HG02759 (cell line): ENCODE measurements around the gene DSC2.

ENCODE experiments used
- ATAC-seq: cut with Tn5 transposase; IDR thresholded peaks from one replicate; pipeline ENCODE4 v1.9.1; 2021; ENCODE audit warnings: mild to moderate bottlenecking, moderate library complexity; ENCODE audit not compliant: unreplicated experiment

The DSC2 gene

GRCh38 chr18:31099450-31100230 lies 2.6 kb downstream of the DSC2 start:
- no peak for ATAC-seq

DNA sequence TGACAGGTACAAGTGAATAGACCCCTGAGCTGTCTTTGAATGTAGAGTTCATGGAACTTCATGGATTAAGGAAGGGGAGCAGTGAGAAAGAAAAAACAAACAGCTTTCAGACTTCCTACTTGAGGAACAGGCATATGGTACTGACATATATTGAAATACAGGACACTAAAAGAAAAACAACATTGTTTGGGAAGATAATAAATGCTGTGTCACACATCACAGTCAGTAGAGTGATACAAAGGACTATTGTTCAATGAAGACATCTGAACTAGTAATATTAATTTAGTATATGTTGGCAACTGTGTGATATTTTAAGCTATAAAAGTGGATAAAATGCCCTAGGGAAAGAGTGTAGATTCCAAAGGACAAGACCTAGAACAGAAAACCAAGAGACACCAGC lies 3.3 kb downstream of the DSC2 start:
- ATAC-seq = no peak

- no peak for ATAC-seq
These were observed 4.6 kb downstream of the DSC2 start for GRCh38 chr18:31097666-31098065.

- ATAC-seq = no peak
These were observed 8.3 kb downstream of the DSC2 start for GRCh38 chr18:31093880-31094279.

DNA sequence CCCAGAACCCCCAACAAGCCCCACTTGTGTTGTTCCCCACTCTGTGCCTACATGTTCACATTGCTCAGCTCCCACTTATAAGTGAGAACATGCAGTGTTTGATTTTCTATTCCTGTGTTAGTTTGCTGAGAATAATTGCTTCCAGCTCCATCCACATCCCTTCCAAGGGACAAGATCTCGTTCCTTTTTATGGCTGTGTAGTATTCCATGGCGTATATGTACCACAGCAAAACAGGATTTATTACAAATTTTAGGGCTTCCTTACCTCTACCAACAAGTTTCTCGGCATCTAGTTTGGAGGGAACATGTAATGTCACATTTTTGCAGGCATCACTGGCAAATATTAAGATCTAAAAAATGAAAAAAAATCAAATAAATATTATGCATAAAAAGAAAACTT lies 8.9 kb downstream of the DSC2 start:
- no peak for ATAC-seq

GRCh38 chr18:31091350-31091749 lies 10.9 kb downstream of the DSC2 start:
- no peak for ATAC-seq

DNA sequence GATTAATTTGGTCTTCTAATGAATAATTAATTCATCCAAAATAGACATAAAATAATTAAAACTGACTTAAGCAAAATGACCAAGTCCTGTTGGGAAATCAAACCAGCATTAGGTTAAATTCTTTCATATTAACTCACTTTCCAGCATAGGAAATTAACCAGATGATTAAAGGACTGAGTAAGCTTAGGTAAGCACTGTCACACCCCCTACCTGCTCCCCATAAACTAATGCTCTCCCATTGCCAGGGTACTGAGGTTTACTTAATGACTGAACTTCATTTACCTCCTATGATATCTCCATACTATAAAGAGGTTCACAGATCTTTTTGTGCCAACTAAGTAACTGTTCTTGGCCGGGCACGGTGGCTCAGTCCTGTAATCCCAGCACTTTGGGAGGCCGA lies 13.7 kb downstream of the DSC2 start:
- ATAC-seq = no peak

DNA sequence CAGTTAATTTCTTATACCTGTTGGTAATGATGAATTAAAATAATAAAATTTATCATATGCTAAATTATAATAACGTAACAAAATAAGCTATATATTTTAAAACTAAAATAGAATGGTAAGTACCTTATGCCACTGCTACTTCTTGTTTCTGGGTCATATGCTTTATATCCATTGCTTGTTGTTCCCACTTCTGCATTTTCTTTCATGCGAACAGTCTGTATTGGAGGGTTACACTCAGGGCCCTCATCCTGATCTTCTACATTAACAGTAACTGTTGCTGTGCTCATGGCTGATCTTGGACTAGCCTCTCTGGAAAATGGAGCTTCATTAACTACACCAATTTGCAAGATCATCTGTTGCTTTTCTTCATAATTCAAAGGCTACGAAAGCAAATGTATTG lies 22.2 kb downstream of the DSC2 start:
- no peak for ATAC-seq

DNA sequence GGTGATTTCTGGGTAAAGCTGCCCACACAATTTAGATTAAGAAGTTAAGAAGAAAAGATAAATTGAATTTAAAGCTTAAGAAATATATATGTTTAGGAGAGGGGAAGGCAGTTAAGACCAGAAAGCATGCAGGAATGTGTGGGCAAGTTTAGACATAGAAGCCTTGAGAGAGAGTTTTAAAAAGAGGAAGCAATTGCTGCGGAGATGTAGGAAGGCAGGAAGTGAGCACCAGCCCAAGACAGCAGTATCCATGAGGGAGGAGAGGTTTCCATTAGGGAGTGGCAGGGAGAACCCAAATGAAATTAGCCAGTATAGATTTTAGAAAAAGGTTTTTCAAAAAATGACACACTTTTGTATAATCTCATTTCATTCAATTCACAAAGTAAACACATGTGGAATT lies 24.3 kb downstream of the DSC2 start:
- no peak for ATAC-seq

DNA sequence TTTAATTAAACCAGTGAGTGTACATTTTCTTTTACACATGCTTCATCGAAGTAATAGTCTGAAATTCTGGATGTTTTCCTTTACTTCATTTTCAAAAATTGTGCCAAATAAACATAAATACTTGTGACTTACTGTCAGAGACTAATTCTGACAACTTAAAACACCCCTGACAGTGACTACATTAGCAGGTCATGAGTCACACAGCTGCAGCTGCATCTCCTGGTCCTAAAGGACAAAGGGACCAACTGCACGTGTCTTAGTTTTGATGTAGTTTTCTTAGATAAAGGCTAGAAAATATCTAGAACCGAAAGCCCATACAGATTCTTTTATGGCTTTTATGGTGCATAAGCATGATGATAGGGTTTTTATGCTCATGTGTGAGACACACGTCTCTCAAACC lies 30.0 kb downstream of the DSC2 start:
- ATAC-seq = no peak

DNA sequence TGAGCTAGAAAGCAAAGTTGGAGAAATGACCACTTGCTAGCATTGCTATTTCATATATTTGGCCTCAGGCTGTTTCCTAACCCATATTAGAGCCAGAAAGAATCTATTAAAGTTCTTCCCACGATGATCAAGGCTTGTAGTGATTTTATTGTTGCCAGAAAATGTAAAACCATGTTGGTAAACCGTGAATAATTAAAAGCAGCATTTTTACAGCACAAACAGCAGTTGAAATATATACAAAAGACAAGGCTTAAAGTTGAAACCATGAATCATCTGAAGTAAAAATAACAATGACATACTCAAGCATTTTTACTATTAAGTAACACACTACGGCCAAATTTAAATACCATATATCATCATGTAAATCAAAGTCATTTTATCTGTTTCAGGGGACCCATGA lies 32.0 kb downstream of the DSC2 start:
- ATAC-seq = no peak

GRCh38 chr18:31066266-31066665 lies 36.0 kb downstream of the DSC2 start:
- no peak for ATAC-seq

DNA sequence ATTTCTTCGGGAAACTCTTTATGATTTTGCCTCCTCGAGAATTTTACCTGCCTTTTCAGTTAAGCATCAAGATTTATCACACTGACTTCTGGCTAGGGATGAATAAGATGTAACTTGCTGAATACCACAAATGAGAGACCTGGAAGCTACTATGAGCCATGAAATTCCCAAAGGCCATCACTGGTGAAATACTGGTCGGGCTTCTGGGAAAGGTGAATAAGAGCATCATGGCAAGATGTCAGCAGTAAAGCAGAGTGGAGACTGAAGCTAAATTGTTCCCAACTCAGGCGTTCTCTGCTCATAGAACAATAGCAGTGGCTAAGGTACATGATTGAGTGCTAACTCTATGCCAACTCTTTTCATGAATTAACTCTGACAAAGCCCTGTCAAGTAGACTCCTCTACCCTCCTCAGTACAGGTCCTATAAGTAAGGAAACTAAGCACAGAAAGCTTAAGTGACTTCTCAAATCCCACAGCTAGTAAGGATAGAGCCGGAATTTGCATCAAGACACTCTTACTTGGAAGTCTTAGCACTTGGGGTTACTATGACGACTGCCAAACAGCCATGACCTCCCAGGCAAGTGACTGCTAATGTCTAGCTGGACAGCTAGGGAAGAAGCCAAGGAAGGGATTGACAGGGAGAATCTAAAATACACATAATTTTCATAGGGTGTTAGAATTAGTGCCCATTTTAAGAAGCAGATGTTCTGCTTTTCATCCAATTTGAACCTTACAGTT lies 37.0 kb downstream of the DSC2 start:
- no peak for ATAC-seq

GRCh38 chr18:31064130-31064529 lies 38.1 kb downstream of the DSC2 start:
- ATAC-seq = peak; percentile 73

- no peak for ATAC-seq
These were observed 40.3 kb downstream of the DSC2 start for GRCh38 chr18:31061945-31062344.

GRCh38 chr18:31058897-31059296 lies 43.3 kb downstream of the DSC2 start:
- no peak for ATAC-seq

GRCh38 chr18:31057917-31058316 lies 44.3 kb downstream of the DSC2 start:
- ATAC-seq = no peak

DNA sequence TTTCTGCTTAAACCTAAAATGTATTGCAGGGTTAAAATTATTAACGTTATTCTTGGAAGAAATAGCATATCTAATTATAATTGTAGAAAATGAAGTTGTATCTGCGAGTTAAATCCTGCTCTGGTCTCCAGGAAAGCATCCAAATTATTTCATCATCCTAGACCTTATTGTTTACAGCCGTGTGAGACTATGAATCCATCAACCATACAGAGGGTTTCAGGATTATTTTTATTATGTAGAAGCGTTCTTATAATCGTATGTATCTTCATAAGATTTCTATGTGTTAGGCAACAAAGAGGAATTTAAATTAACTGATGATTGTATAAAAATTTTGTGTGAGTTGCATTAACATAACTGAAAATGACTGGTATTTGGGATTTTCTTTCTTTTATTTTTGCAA lies 45.2 kb downstream of the DSC2 start:
- ATAC-seq = no peak

DNA sequence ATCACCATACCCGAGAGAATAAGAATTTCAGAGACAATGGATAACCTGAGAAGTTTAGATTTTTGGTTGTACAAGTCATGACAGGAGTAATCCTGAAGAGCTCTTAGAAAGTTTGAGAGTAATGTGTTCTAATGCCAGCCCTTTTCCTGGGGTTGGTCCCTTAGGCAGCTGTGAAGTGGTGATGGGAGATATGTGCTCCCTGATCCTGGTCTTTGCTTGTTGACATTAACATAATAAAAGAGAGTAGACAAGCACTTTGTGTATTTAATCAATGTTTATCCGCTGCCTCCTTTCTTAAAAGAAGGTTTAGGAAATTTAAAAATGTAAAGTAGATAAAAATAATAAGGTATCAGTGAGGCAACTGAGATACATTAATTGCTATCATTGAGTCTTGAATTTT lies 45.9 kb downstream of the DSC2 start:
- ATAC-seq = no peak

DNA sequence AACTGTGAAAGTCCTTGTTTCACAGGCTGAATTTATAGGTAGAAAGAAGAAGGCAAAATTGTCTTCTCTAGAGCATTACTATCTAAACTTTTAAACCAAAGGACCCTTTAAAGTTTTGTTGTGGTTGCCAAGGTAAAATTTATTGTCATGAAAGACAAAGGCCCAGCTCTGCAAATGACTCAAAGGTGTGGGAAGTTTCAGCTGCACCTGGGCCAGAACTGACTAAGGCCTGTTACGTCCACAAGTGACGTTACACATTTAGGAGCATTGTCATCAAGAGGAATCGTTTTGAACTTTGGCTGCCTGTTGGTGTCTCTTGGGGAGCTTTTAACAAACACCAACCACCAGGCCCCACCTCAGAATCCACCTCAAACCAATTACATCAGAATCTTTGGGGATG lies 51.6 kb downstream of the DSC2 start:
- no peak for ATAC-seq

- no peak for ATAC-seq
These were observed 53.0 kb downstream of the DSC2 start for GRCh38 chr18:31049189-31049588.

GRCh38 chr18:31048216-31048615 lies 54.0 kb downstream of the DSC2 start:
- ATAC-seq = no peak

DNA sequence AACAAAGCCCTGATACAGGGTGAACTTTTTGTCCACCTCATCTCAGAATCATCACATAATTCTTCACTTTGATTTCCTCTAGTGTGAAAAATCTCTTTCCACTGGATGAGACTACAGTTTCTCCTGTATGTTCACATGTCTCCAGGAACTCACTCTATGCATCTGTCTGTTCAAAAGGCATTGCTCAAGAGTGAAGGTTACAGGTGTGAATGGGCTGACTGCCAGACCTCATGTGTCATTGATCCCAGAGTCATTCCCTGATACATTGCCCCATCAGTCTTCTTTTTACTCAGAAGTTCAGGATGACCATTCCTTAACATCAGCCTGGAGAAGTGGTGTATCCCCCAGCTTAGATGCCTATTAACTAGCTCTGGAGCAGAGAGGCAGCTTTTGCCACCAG lies 55.3 kb downstream of the DSC2 start:
- no peak for ATAC-seq
